H1 (cell line): Measurements from ENCODE around the gene TEDC1. TPM values are rescaled to one million over a fixed set of nuclear protein-coding genes. Genes with fewer than 3 reads are reported as not detected.

Experiments used
- CTCF ChIA-PET: fragments of 300-600 bp; sonication (Branson Sonifier 250); formaldehyde crosslinking; loops from one replicate; lab custom pipeline; 2021; ENCODE audit not compliant: partially characterized antibody; lab: Charles Lee
- POLR2A ChIA-PET: fragments of 300-600 bp; sonication (Branson Sonifier 250); formaldehyde crosslinking; loops from one replicate; lab custom pipeline; 2021; ENCODE audit warnings: inconsistent platforms; ENCODE audit not compliant: partially characterized antibody; lab: Charles Lee
- DNase-seq, 2 experiments: peaks; one replicate each; pipeline versions ENCODE4 v3.0.0 to v3.0.0-alpha.2; 2010 to 2022; ENCODE audit warnings: low spot score in 2 of 2, low read depth in 1 of 2, mixed read lengths in 1 of 2
- FAIRE-seq: peaks from 2 replicates; lab custom pipeline; 2011; peaks lifted over from hg19 to GRCh38; lab: Jason Lieb, UNC
- H2AFZ ChIP-seq: 2 replicates; pipeline ENCODE4 v1.8.1; 2012; ENCODE audit warnings: low read length, inconsistent platforms
- H2AK5ac ChIP-seq: 2 replicates; pipeline ENCODE4 v1.6.1; 2013; ENCODE audit warnings: low read depth, low read length
- H2BK120ac ChIP-seq: replicated peaks from 2 replicates; pipeline ENCODE3; 2013; ENCODE audit warnings: low read depth, low read length, inconsistent platforms
- H2BK12ac ChIP-seq: 2 replicates; pipeline ENCODE4 v1.6.1; 2013; ENCODE audit warnings: low read depth, low read length
- H2BK15ac ChIP-seq: 2 replicates; pipeline ENCODE4 v1.6.1; 2013; ENCODE audit warnings: low read length
- H2BK20ac ChIP-seq: 2 replicates; pipeline ENCODE4 v1.6.1; 2013; ENCODE audit warnings: low read length
- H2BK5ac ChIP-seq: 2 replicates; pipeline ENCODE4 v1.6.1; 2013; ENCODE audit warnings: low read depth, low read length
- H3K14ac ChIP-seq: 2 replicates; pipeline ENCODE4 v1.6.1; 2013; ENCODE audit warnings: inconsistent platforms; ENCODE audit not compliant: insufficient read length
- H3K18ac ChIP-seq: 2 replicates; pipeline ENCODE4 v1.6.1; 2013; ENCODE audit warnings: low read length; ENCODE audit errors: extremely low read depth
- H3K23ac ChIP-seq: 2 replicates; pipeline ENCODE4 v1.6.1; 2013; ENCODE audit warnings: inconsistent platforms; ENCODE audit not compliant: insufficient read length
- H3K23me2 ChIP-seq: 2 replicates; pipeline ENCODE4 v1.6.1; 2013; ENCODE audit warnings: low read depth, low read length
- H3K27ac ChIP-seq: 2 replicates; pipeline ENCODE4 v1.6.1; 2011; ENCODE audit warnings: low read depth, low read length, inconsistent platforms
- H3K27me3 ChIP-seq, 4 experiments: replicated peaks in 1 of 4; 1 replicate in 1 of 4; 2 replicates in 3 of 4; pipeline versions ENCODE4 v1.6.1 to v1.8.1; 2011 to 2013; ENCODE audit warnings: low read length in 3 of 4, mild to moderate bottlenecking in 3 of 4, inconsistent platforms in 2 of 4, mixed read lengths in 2 of 4, moderate library complexity in 1 of 4; ENCODE audit not compliant: control insufficient read depth in 3 of 4, insufficient read depth in 3 of 4; ENCODE audit errors: extremely low read depth in 1 of 4
- H3K36me3 ChIP-seq, 4 experiments: 2 replicates each; pipeline versions ENCODE4 v1.6.1 to v1.8.1; 2011 to 2013; ENCODE audit warnings: mild to moderate bottlenecking in 4 of 4, low read length in 3 of 4, moderate library complexity in 2 of 4, control low read depth in 1 of 4, inconsistent platforms in 1 of 4; ENCODE audit not compliant: insufficient read depth in 4 of 4, control insufficient read depth in 2 of 4
- H3K4ac ChIP-seq: replicated peaks from 2 replicates; pipeline ENCODE3; 2013; ENCODE audit warnings: low read length, low read depth, mixed read lengths, inconsistent platforms; ENCODE audit not compliant: insufficient read length
- H3K4me1 ChIP-seq, 4 experiments: replicated peaks in 1 of 4; 1 replicate in 1 of 4; 2 replicates in 3 of 4; pipeline versions ENCODE4 v1.6.1 to v1.8.1; 2011 to 2013; ENCODE audit warnings: low read length in 3 of 4, inconsistent platforms in 2 of 4, mixed read lengths in 1 of 4; ENCODE audit not compliant: insufficient read depth in 4 of 4, control insufficient read depth in 3 of 4
- H3K4me2 ChIP-seq, 2 experiments: 2 replicates each; pipeline versions ENCODE4 v1.6.1 to v1.8.1; 2011 to 2013; ENCODE audit warnings: low read depth in 2 of 2, low read length in 2 of 2, control low read depth in 1 of 2, inconsistent platforms in 1 of 2, mild to moderate bottlenecking in 1 of 2; ENCODE audit not compliant: insufficient read depth in 1 of 2
- H3K4me3 ChIP-seq, 4 experiments: fragments of 200-600, 300-600 bp in 1 of 4; sonication (generic), shearing (Covaris generic), sonication (Bioruptor Twin) in 1 of 4; 2 replicates each; pipeline versions ENCODE4 v1.5.1 to v1.8.1; 2011 to 2016; ENCODE audit warnings: low read length in 4 of 4, low read depth in 3 of 4, control low read depth in 2 of 4, inconsistent platforms in 2 of 4, mild to moderate bottlenecking in 2 of 4, mixed read lengths in 1 of 4, moderate library complexity in 1 of 4; ENCODE audit not compliant: insufficient read depth in 2 of 4; ENCODE audit errors: extremely low read depth in 1 of 4
- H3K56ac ChIP-seq: replicated peaks from 2 replicates; pipeline ENCODE3; 2013; ENCODE audit warnings: low read depth, mild to moderate bottlenecking, mixed read lengths, low read length, inconsistent platforms; ENCODE audit not compliant: insufficient read length
- H3K79me1 ChIP-seq: 2 replicates; pipeline ENCODE4 v1.6.1; 2013; ENCODE audit warnings: low read depth, low read length, control low read depth
- H3K79me2 ChIP-seq, 2 experiments: 2 replicates each; pipeline versions ENCODE4 v1.6.1 to v1.8.1; 2012 to 2013; ENCODE audit warnings: low read length in 2 of 2, mild to moderate bottlenecking in 2 of 2, inconsistent platforms in 1 of 2; ENCODE audit not compliant: insufficient read depth in 2 of 2, control insufficient read depth in 1 of 2
- H3K9ac ChIP-seq, 4 experiments: replicated peaks in 1 of 4; 1 replicate in 1 of 4; 2 replicates in 3 of 4; pipeline versions ENCODE4 v1.6.1 to v1.8.1; 2011 to 2013; ENCODE audit warnings: low read depth in 3 of 4, low read length in 3 of 4, control low read depth in 2 of 4, mild to moderate bottlenecking in 2 of 4, moderate library complexity in 2 of 4, inconsistent platforms in 1 of 4; ENCODE audit errors: extremely low read depth in 1 of 4
- H3K9me3 ChIP-seq, 2 experiments: 2 replicates each; pipeline versions ENCODE4 v1.6.1 to v1.8.1; 2012 to 2013; ENCODE audit warnings: mild to moderate bottlenecking in 2 of 2, moderate library complexity in 2 of 2, control low read depth in 1 of 2, inconsistent platforms in 1 of 2, low read depth in 1 of 2, low read length in 1 of 2, mixed read lengths in 1 of 2; ENCODE audit not compliant: insufficient read depth in 2 of 2
- H4K20me1 ChIP-seq, 2 experiments: replicated peaks in 1 of 2; 2 replicates each; pipeline versions ENCODE3 to v1.8.1; 2011 to 2013; ENCODE audit warnings: inconsistent platforms in 2 of 2, low read length in 2 of 2, mild to moderate bottlenecking in 1 of 2; ENCODE audit not compliant: insufficient read depth in 2 of 2, control insufficient read depth in 1 of 2
- H4K5ac ChIP-seq: 2 replicates; pipeline ENCODE4 v1.6.1; 2013; ENCODE audit warnings: low read length, low read depth, mixed read lengths, inconsistent platforms; ENCODE audit not compliant: insufficient read length
- H4K8ac ChIP-seq: 2 replicates; pipeline ENCODE4 v1.8.0; 2013; ENCODE audit warnings: mild to moderate bottlenecking, moderate library complexity, low read length, inconsistent platforms; ENCODE audit not compliant: insufficient read depth; ENCODE audit errors: extremely low read depth
- H4K91ac ChIP-seq: replicated peaks from 2 replicates; pipeline ENCODE3; 2013; ENCODE audit warnings: low read length, mixed read lengths, inconsistent platforms; ENCODE audit not compliant: insufficient read length
- GTF2F1 ChIP-seq: IDR thresholded peaks from 2 replicates; pipeline ENCODE4 v1.6.1; 2012; ENCODE audit warnings: low read depth, low read length, improper control_type of control experiment, borderline replicate concordance
- WGBS, 2 experiments: shearing (Covaris generic) in 1 of 2; methylation state at CpG; one replicate each; pipeline versions ENCODE4 v1.1.6 to v1.1.7; 2013 to 2015; ENCODE audit warnings: low lambda C conversion rate in 2 of 2, mixed read lengths in 2 of 2, inconsistent platforms in 1 of 2, low coverage in 1 of 2, missing lambda C conversion rate in 1 of 2; ENCODE audit not compliant: insufficient replicate concordance in 2 of 2, insufficient coverage in 1 of 2, insufficient read length in 1 of 2; ENCODE audit errors: extremely low coverage in 1 of 2, missing lambda C conversion rate in 1 of 2; 5-methylcytosine and 5-hydroxymethylcytosine counted together
- polyA plus RNA-seq, 7 experiments: library from polyadenylated mRNA; depleted of rRNA in 3 of 7; stranded (reverse) in 5 of 7; unstranded in 2 of 7; fragments of >200 nt in 5 of 7; fragments of 200-250 nt in 2 of 7; gene quantifications; 1 replicate in 5 of 7; 2 replicates in 1 of 7; 4 replicates in 1 of 7; pipeline versions ENCODE4 v1.2.1 to v1.2.3, GENCODE V29; 2011 to 2013; ENCODE audit warnings: missing spikeins in 2 of 7, mixed read lengths in 2 of 7
- total RNA-seq: library from RNA; stranded (reverse); fragmentation: NEBNext Ultra II Directional; extraction: Animal tissue kit (Norgen Biotek cat#: 25700); gene quantifications from 2 replicates; pipeline ENCODE4 v1.2.1, GENCODE V29; 2021
- TF ChIP-seq, protein P1 (sequence below), 3 experiments: IDR thresholded peaks; 1 replicate in 2 of 3; 2 replicates in 1 of 3; pipeline versions ENCODE4 v1.5.1 to v1.6.1; 2011; ENCODE audit warnings: low read length in 3 of 3, mild to moderate bottlenecking in 3 of 3, inconsistent platforms in 2 of 3, low read depth in 1 of 3, moderate library complexity in 1 of 3; ENCODE audit not compliant: insufficient read depth in 1 of 3; ENCODE audit errors: control extremely low read depth in 1 of 3

The TEDC1 gene
- total and polyA plus RNA-seq, 2 of the 8 experiments (the other 6 are each of a cell fraction or from before 2014, with no cell fraction given), result 5.6 to 14.8 TPM

DNA sequence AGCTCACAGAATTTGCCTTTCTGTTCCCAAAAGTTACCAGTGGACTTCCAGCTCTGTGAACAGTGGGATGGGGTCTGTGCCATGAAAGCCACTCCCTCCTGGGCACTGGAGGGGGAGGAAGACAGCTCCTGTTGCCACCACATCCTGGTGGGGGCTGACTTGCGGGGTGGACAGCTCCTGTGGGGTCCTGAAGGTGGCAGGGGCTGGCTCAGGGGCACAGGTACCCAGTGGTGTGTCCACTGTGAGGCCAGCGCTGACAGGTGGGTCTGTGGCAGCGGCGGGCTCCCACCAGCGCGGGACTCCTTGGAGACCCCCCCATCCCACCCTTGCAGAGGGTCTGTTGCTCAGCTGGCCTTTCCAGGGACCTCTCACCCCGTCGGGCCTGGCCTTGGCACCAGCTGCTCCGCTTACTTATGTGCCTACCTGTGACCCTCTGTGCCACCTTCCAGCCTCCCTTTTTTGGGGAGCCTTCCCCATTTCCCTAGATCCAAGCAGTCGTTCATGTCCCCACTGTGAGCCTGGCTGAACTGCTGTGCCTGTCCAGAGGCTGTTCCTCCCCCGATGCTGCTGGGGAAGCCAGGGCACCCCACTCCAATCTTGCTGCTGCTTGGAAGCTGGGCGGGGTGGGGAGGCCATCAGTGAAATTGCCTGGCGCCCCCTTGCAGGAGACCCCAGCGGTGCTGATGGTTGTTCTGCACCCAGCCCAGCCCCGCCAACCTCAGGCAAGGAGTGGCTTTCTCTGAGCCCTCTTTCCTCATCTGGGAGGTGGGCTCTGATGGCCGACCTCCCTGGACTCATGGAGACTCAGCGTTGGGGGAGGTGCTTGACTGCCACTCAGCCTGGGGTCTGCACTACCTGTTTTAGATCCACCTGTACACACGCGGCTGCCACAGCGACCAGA, 2.2 kb downstream of the TEDC1 start:
- 88% methylated on average over 20 of the region's 20 CpGs; no CpG with 5 or more reads in 1 of the 2 experiments for WGBS, 2 experiments

More for the DNA sequence above, 2.2 kb downstream of the TEDC1 start:
- Histone ChIP-seq H3K36me3 (no peaks in the 10 kb centered on the region; a peak in 2 of 8 replicates), H3K27me3 (peaks cover under 1 to 9% (median 8%) of the 10 kb centered on the region in 4 experiments), H4K8ac (no peak overlapping the region), H2AK5ac (no peak overlapping the region), H3K18ac (no peak overlapping the region), H2BK15ac (no peak overlapping the region), H3K23ac (no peak overlapping the region), H2BK12ac (no peak overlapping the region), H3K9me3 (no peaks in the 10 kb centered on the region), H4K20me1 (peaks cover 0 to 10% of the 10 kb centered on the region in 2 experiments), H3K9ac (no peak overlapping the region; a peak in 1 of 7 replicates), H3K4me3 (no peak overlapping the region), H2BK120ac (no peak overlapping the region), H4K91ac (no peak overlapping the region), H3K79me1 (no peaks in the 10 kb centered on the region), H3K27ac (no peak overlapping the region), H3K79me2 (no peaks in the 10 kb centered on the region), H3K14ac (no peak overlapping the region), H3K23me2 (peaks cover 5% of the 10 kb centered on the region; the same call in 1 of the 2 replicates), H3K4me1 (peaks cover 0 to 5% (median 2%) of the 10 kb centered on the region in 4 experiments; a peak in 4 of 7 replicates), H3K4me2 (no peak overlapping the region), H2BK20ac (no peak overlapping the region), H2AFZ (no peak overlapping the region), H4K5ac (no peak overlapping the region), H2BK5ac (no peak overlapping the region), H3K4ac (no peak overlapping the region), H3K56ac (no peak overlapping the region)
- no peak for FAIRE-seq
- ChIA-PET CTCF (interaction anchor here (1.1 to 2.2 kb wide), 5 partner anchors 12 to 122 kb away, joined by 3 to 15 read pairs (median 4); no protein-coding TSS in a partner anchor), POLR2A (interaction anchor here (1.0 to 1.3 kb wide), 3 partner anchors 8 to 9 kb away, joined by 3 read pairs; no protein-coding TSS in a partner anchor)
- TF ChIP-seq, protein P1, sequence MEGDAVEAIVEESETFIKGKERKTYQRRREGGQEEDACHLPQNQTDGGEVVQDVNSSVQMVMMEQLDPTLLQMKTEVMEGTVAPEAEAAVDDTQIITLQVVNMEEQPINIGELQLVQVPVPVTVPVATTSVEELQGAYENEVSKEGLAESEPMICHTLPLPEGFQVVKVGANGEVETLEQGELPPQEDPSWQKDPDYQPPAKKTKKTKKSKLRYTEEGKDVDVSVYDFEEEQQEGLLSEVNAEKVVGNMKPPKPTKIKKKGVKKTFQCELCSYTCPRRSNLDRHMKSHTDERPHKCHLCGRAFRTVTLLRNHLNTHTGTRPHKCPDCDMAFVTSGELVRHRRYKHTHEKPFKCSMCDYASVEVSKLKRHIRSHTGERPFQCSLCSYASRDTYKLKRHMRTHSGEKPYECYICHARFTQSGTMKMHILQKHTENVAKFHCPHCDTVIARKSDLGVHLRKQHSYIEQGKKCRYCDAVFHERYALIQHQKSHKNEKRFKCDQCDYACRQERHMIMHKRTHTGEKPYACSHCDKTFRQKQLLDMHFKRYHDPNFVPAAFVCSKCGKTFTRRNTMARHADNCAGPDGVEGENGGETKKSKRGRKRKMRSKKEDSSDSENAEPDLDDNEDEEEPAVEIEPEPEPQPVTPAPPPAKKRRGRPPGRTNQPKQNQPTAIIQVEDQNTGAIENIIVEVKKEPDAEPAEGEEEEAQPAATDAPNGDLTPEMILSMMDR (IDR thresholded peaks at IDR 0.05; ENCODE audit: control extremely low read depth in 1 of 3, insufficient read depth in 1 of 3, low read depth in 1 of 3, low read length in 3 of 3), result peak in 1 of 3 experiments; percentile 3; a peak in 1 of 4 replicates
- no peak for TF ChIP-seq GTF2F1
- no peak for DNase-seq
